K562 treated with DMSO at 1 percent for 48 hours (cell line): ENCODE data around the gene CTTN. TPM values are rescaled to one million over a fixed set of nuclear protein-coding genes. Genes with fewer than 3 reads are reported as not detected.

ENCODE experiments used
- total RNA-seq: library from RNA; unstranded; fragments of 300-600 nt; gene quantifications from 2 replicates; pipeline ENCODE4 v1.2.3, GENCODE V29; 2022; ENCODE audit warnings: low replicate concordance; ENCODE audit errors: extremely low read depth

Gene CTTN
- total RNA-seq, result not detected in 2 replicates

DNA sequence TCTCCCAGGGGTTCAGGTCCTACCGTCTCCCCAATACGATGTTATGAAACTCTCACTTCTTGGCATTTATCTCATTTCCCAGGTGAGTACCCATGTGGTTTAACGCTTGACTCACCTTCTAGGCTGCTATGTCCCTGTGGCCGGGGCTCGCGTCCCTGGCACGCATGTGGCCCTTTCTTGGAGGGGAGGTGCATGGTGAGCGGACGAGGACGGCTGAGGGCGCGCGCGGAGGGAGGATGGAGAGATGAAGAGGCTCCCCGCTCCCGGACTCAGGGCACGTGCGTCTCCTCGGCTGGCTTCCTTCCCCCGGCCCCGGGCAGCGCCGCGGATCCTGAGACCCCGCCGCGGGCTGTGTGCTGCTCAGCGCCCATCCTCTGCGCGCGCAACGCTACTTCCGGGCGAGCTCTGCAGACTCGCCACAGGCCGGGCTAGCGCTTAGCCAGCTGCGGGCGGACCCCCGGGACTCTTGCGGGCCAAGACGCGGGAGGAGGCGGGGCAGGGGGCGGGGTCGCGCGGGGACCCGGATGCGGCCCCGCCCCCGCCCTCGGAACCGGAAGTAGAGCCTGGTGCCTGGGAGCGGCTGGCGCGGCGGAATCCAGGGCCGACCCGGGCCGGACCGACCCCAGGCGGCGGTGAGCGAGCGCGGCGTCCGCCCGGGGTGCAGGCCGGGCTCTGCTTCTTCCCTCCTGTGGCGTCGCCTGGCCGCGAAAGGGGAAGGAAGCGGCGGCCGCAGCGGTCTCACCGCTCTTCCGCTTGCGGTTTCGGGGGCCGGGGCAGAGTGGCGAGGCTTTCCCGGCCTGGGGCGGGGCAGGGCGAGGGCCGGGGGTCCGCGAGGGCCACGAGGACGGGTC lies at the start of gene CTTN:
Gene CTTN, plus strand, starts transcription at position 547 of the 851 bp plus-strand sequence. CDS start 8,769 bp downstream, outside the sequence.

Other genes starting within 250 kb of the CTTN start
- not detected in 2 replicates for gene FADD, start 195.2 kb upstream of the CTTN start, total RNA-seq
- not detected in 2 replicates for gene PPFIA1, start 127.8 kb upstream of the CTTN start, total RNA-seq